SK-N-DZ (cell line): ENCODE results near the gene CSNK1A1.
A peak's percentile ranks its signal among the peaks of the same experiment; 100 is the strongest.
"Not testable (repeated sequence)": the region's sequence is repeated elsewhere in the genome, so short reads cannot be mapped to it uniquely, and the experiment has no call there.

Experiments used
- DNase-seq: peaks from one replicate; pipeline ENCODE4 v3.0.0-alpha.2; 2015; ENCODE audit warnings: low spot score

Gene CSNK1A1

DNA sequence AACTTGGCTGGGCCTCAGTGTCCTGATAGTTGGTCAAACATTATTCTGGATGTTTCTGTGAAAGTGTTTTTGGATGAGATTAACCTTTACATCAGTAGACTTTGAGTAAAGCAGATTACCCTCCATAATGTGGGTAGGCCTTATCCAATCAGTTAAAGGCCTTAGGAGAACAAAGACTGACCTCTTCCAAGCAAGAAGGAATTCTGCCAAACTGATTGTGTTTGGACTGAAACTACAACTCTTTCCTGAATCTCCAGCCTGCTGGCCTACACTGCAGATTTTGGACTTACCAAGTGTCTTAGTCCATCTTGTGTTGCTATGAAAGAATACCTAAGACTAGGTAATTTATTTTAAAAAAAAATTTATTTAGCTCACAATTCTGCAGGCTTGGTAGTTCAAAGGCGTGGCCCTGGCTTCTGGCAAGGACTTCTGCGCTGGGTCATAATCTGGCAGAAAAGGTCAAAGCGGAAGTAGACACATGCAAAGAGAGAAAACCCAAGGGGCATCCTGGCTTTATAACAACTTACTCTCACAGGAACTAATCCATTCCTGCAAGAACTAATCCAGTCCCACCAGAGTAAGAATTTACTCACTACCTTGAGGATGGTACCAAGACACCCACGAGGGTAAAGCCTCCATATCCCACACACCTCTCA lies 21.5 kb upstream of the CSNK1A1 start:
- DNase-seq: no peak

DNA sequence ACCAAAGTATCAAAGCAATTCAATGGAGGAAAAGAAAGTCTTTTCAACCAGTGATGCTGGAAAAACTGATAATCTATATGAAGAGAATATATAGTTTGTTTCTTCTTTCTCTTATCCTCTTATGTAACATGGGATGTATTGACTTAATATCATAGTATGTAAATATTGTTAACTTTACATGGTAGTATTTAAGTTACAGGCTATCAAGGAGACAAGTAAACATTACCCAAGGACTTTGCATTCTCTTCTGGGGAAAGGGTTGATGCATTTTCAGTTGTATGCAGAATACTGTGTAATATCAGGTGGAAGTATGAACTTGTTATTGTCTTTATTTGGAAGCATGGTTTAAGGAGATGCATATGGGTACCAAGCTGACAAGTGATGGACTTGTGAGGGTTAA lies 20.9 kb upstream of the CSNK1A1 start:
- no peak for DNase-seq

DNA sequence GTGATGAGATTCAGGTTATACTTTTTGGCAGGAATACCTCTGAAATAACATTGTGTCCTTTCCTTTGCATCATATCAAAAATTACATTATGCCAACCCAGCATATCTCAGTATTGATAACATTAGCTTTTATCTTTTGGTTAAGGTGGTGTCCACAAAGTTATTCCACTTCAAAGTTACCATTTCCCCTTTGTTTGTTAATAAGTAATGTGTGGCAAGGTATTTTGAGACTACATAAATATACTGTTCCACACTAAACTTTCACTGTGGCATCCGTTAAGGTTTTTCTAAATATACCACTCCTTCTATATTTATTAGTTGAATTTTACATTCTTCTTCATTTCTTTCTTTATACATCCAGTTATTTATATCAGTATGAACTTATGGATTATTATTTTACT lies 16.0 kb upstream of the CSNK1A1 start:
- DNase-seq: no peak

- peak; percentile 73 for DNase-seq
Observed at GRCh38 chr5:149564542-149565140, 13.4 kb upstream of the CSNK1A1 start.

DNA sequence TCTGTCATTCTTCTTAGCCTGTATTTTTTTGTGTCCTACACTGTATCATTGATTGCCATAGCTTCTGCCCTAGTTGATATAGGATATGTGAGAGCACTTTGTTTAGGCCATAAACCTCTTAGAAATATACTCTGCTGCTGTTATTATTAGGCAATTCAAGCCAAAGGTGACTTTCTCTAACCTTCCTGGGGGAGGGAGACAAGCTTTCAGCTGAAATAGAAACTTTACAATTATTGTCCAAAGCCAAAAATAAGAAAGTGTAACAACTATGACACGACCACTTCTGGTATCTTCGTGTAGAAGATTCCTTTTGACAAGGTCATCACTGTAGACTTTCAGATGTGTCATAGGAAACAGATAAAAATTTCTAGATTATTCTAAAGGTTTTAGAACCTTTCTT lies 12.2 kb upstream of the CSNK1A1 start:
- no peak for DNase-seq

DNA sequence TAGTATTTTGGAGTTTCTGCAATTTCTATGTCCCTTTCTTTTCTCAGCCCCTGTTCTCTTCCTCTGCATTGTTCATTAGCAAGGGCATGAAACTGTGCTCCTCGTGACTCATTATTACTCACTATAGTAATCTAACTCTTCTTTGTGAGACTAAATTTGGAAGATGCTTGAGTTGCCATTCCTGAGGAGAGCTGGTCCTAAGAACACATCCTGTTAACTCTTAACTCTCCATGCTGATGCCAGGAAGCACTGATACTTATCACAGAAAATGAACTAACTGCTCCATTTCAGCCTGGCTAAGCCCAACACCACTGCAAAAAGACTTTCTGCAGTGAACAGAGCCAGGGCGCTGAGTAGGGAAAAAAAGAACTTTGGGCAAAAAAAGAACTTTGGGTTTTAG lies 10.6 kb upstream of the CSNK1A1 start:
- DNase-seq: no peak

GRCh38 chr5:149559706-149560105 lies 8.5 kb upstream of the CSNK1A1 start:
- DNase-seq: no peak

GRCh38 chr5:149552553-149553160 lies 1.4 kb upstream of the CSNK1A1 start:
- no peak for DNase-seq

DNA sequence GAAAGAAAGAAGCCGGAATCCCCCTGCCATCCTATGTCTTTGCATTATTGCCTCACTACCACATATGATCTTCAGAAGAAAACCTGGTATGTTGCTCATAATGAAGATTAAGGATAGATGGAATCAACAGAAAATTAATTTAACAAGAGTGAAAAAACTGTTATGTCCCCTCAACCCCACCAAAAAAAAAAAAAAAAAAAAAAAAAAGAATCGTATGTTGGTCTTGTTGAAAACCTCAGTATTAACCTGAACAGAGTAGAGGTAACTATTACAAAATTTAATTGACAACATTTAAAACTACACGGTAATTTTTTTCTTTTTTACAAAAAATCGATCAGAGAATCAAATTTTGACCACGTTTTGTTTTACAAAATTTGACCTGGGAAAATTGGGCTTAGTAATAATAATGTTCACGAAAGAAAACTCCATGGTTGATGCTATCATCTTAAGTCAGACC lies 827 bp upstream of the CSNK1A1 start:
- DNase-seq: no peak

- DNase-seq: no peak
Observed at GRCh38 chr5:149550594-149551226, 529 bp downstream of the CSNK1A1 start.

- DNase-seq: no peak
Observed at GRCh38 chr5:149550268-149550583, 1.0 kb downstream of the CSNK1A1 start.

- peak; percentile 8 for DNase-seq
Observed at GRCh38 chr5:149549461-149550267, 1.6 kb downstream of the CSNK1A1 start.

DNA sequence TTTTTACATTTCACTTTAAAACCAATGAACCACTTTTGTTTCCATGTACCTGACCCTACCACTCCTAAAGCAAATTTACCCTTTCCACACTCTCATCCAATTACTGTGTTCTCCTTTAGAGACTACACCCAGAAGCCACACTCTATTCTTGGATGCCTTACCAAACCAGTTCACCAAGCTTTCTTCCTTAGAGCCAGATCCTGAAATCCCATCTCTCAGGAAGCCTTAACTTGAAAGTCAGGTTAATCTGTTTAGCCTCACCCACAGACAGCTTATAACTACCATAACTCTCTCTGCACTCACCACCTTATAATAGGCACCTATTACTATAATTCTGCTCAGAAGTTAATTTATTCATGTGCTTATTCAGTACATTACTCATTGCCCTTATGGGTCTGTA lies 4.3 kb downstream of the CSNK1A1 start:
- no peak for DNase-seq

DNA sequence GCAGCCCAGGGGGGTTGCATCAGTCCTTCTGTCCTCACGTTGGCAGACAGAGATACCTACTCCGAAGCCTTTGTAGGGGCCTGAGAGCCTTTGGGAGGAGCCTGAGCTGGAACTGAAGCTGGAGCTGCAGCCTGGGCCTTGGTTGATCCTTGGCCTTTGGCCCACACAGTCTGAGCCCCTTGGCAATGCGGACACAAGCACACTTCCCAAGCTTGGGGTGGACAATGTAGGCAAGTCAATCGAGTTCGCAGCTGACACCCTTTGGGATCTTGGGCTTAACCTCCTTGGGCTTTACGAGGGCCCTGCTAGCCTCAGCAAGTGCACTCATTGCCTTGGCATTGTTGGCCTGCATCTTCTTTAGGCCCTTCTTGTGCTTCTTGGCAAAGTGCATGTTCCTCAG lies 5.9 kb downstream of the CSNK1A1 start:
- no peak for DNase-seq

DNA sequence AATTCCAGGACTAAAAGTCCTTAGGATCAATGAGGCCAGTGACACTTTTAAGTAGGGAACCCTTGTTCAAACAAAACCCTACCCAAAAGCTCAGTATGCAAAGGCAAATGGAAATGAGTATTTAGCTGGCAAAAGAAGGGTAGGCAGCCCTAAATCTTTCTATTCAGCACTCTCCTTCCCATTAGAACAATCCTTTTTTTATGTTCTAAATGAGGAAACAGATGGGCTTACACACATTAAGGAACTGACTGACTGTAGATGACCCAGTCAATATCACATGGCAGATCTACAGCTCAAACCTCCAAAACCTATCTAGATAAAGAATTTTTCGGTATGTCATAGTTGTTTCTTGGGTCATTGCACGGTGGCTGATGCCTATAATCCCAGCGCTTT lies 7.2 kb downstream of the CSNK1A1 start:
- no peak for DNase-seq

DNA sequence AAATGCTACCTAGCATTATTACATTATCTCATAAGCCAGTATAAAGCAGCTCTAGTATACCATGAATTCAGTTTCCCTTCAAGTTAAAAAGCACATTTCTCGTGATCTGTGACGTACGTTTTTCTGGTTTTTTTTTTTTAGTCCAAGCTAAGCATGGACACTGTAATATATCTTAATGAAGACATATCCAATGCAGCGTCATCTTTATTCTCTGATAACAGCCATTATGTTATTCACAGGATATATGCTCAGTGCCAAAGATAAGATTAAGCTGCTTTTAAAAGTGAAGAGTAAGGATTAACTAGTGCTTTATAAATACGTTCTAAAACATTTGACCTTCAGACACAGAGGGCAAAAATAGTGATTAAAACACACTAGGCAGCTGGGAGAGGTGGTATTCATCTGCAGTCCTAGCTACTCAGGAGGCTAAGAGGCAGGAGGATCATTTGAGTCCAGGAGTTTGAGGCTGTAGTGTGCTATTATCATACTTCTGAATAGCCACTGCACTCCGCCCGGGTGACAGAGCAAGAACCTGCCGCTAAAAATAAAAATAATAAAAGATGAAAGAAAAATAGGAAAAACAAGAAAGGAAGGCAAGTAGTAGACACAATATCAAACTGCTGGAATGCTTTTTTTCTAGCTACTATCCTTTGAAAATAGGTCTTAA lies 7.7 kb downstream of the CSNK1A1 start:
- DNase-seq: no peak

DNA sequence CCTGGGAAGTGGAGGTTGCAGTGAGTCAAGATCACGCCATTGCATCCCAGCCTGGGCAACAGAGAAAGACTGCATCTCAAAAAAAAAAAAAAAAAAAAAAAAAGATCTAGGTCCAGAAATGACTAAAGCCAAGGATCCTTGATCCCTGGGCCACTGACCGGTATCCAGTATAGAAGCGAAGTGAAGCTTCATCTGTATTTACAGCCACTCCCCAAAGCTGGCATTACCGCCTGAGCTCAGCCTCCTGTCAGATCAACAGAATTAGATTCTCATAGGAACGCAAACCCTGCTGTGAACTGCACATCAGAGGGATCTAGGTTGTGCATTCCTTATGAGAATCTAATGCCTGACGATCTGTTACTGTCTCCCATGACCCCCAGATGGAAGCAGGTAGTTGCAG lies 9.3 kb downstream of the CSNK1A1 start:
- DNase-seq: no peak

DNA sequence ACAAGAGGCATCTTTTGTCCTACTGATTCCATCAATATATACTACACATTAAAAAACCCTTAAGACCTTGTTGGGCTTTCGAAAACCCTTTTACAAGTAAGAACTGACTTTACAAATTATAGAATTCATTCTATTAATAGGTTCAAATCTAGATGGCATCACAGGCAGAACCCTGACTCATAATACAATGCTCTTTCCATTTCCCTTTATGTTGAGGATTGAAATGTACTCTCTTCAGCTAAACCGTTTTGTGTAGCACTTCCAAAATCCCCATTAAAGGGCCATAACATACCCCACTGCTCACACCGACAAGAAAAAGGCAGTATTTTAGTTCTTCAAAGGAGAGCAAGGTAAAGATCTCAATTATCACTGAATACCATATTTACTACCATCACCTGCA lies 11.2 kb downstream of the CSNK1A1 start:
- no peak for DNase-seq

DNA sequence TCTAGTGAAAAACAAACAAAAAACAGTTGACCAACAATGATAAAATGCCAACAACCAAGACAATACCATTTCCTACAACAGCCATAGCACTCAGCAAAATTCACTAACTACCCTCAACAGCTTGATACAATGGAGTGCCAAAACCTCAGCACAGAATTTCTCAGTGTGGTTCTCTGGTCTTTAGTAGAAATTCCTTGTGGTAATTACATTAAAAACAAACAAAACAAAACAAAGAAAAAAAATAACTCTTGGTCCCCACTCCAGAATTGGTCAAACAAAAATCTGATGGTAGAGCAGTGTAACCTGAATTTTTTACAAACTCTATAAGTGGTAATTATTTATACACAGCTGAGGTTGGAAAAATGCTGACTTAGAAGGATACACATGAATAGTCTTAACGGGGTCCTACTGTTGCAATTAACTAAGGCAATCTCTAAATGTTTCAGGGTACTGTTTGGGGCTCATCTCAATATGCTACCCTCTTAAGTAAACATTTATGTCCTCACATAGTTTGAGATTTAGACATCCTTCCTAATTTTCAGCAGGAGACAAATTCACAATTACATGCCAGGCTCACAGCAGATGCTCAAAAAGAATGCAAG lies 13.8 kb downstream of the CSNK1A1 start:
- no peak for DNase-seq

GRCh38 chr5:149535787-149536186 lies 15.5 kb downstream of the CSNK1A1 start:
- DNase-seq: not testable (repeated sequence)

DNA sequence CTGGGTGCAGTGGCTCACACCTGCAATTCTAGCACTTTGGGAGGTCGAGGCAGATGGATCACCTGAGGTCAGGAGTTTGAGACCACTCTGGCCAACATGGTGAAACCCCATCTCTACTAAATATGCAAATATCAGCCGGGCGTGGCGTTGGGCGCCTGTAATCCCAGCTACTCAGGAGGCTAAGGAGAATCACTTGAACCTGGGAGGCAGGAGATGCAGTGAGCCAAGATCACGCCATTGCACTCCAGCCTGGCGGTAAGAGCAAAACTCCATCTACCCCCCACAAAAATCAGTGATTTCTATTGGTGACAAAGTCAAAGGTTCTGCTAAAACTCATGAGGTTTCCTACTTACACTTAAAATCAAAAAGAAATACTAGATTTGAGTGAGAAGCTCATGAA lies 18.8 kb downstream of the CSNK1A1 start:
- DNase-seq: no peak
